OCI-LY7 (cell line): Measurements from ENCODE around the gene FSHR. TPM values are rescaled to one million over a fixed set of nuclear protein-coding genes. Genes with fewer than 3 reads are reported as not detected.

Experiments used
- BruUV-seq: library from RNA; stranded (reverse); fragments of 400-500 nt; replicated peaks from 2 replicates; lab custom pipeline; 2021; lab: Mats Ljungman, UMichigan
- CTCF ChIA-PET: fragments of 300-600 bp; sonication (Branson Sonifier 250); formaldehyde crosslinking; loops from one replicate; lab custom pipeline; 2022; ENCODE audit warnings: antibody characterized with exemption; ENCODE audit not compliant: unreplicated experiment; lab: Charles Lee
- POLR2A ChIA-PET: fragments of 300-600 bp; sonication (Branson Sonifier 250); formaldehyde crosslinking; loops from one replicate; lab custom pipeline; 2022; ENCODE audit warnings: antibody characterized with exemption; lab: Charles Lee
- DNase-seq: peaks from one replicate; pipeline ENCODE4 v3.0.0-alpha.2; 2015; ENCODE audit warnings: low spot score
- H2AFZ ChIP-seq: fragments of 200-600 bp; sonication (generic), shearing (Covaris generic); 2 replicates; pipeline ENCODE4 v1.6.1; 2014; ENCODE audit warnings: mild to moderate bottlenecking, antibody characterized with exemption, low read length, moderate library complexity
- H3K27ac ChIP-seq: fragments of 200-600 bp; sonication (generic); 2 replicates; pipeline ENCODE4 v1.5.1; 2014; ENCODE audit warnings: mixed run types, low read depth, mild to moderate bottlenecking, moderate library complexity, low read length, inconsistent platforms; ENCODE audit not compliant: poor library complexity, severe bottlenecking
- H3K36me3 ChIP-seq: fragments of 200-600 bp; sonication (generic); 2 replicates; pipeline ENCODE4 v1.6.1; 2014; ENCODE audit warnings: mild to moderate bottlenecking, antibody characterized with exemption, low read length, moderate library complexity, mixed read lengths; ENCODE audit not compliant: insufficient read depth
- H3K4me1 ChIP-seq: fragments of 200-600 bp; sonication (generic); 2 replicates; pipeline ENCODE4 v1.5.1; 2014; ENCODE audit warnings: mild to moderate bottlenecking, low read length; ENCODE audit not compliant: insufficient read depth, poor library complexity, severe bottlenecking
- H3K4me2 ChIP-seq: fragments of 200-600 bp; sonication (generic); 2 replicates; pipeline ENCODE4 v1.6.1; 2014; ENCODE audit warnings: mild to moderate bottlenecking, low read length
- H3K4me3 ChIP-seq: fragments of 200-600 bp; sonication (generic); 2 replicates; pipeline ENCODE4 v1.5.1; 2014; ENCODE audit warnings: mild to moderate bottlenecking, low read depth, low read length; ENCODE audit not compliant: poor library complexity, severe bottlenecking
- H3K79me2 ChIP-seq: fragments of 200-600 bp; sonication (generic); 2 replicates; pipeline ENCODE4 v1.6.1; 2016; ENCODE audit warnings: low read depth, mild to moderate bottlenecking, low read length, moderate library complexity, mixed read lengths; ENCODE audit not compliant: insufficient read depth
- H3K9me2 ChIP-seq: fragments of 200-600 bp; sonication (generic); 2 replicates; pipeline ENCODE4 v1.6.1; 2016; ENCODE audit warnings: mild to moderate bottlenecking, low read length, mixed read lengths; ENCODE audit not compliant: insufficient read depth
- H3K9me3 ChIP-seq: fragments of 200-600 bp; sonication (generic); 2 replicates; pipeline ENCODE4 v1.6.1; 2014; ENCODE audit warnings: mild to moderate bottlenecking, mixed run types, low read length, mixed read lengths
- H4K20me1 ChIP-seq: fragments of 200-600 bp; sonication (generic); 2 replicates; pipeline ENCODE4 v1.6.1; 2014; ENCODE audit warnings: mild to moderate bottlenecking, antibody characterized with exemption, low read length, moderate library complexity, mixed read lengths; ENCODE audit not compliant: insufficient read depth
- CTCF ChIP-seq: fragments of 200-600 bp; sonication (generic); conservative IDR thresholded peaks from 2 replicates; pipeline ENCODE4 v1.5.1; 2014; ENCODE audit warnings: mild to moderate bottlenecking, antibody characterized with exemption, low read length, moderate library complexity, mixed read lengths
- EZH2phosphoT487 ChIP-seq: fragments of 200-600 bp; sonication (generic); IDR thresholded peaks from 2 replicates; pipeline ENCODE4 v1.6.1; 2018; ENCODE audit warnings: low read depth, borderline replicate concordance, mild to moderate bottlenecking, mixed run types, antibody characterized with exemption, low read length, moderate library complexity, mixed read lengths
- intact Hi-C: fragments of 100-400 bp; cut with micrococcal nuclease; formaldehyde crosslinking; loops from one replicate; pipeline ENCODE4 v1.10.0; 2022; ENCODE audit not compliant: unreplicated experiment
- total RNA-seq, 2 experiments: library from RNA; depleted of rRNA in 1 of 2; stranded (reverse); fragments of >200 nt in 1 of 2; shearing (Covaris generic) in 1 of 2; gene quantifications; 2 replicates each; pipeline ENCODE4 v1.2.3, GENCODE V29; 2014 to 2022

Gene FSHR
- total RNA-seq, 2 experiments from 2014 or later, result not detected

DNA sequence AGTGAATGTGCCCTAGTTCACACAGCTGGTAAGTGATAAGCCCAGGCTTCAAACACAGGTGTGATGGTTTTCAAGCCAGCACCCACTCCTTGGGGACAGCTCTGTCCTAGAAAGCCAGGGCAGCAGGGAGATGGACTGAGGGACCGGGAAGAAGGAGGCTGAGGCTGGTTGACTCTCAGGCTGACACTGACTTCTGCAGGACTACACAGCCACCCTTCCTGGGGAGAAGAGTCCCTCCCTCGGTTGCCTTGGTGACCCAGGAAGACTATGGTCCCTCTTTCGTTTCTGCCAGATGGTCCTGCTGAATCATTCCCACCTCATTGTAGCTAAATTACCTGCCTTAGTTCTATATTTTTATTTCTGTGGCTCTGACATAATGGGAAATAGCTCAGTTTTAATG, 11.3 kb upstream of the FSHR start:
- no TSS peak for BruUV-seq
- H4K20me1 ChIP-seq, result no peaks in the 10 kb centered on the region
- H3K4me3 ChIP-seq, result no peak overlapping the region
- TF ChIP-seq CTCF, result no peak
- TF ChIP-seq EZH2phosphoT487, result no peak
- H3K79me2 ChIP-seq, result no peaks in the 10 kb centered on the region
- H3K27ac ChIP-seq, result no peak overlapping the region
- no peaks in the 10 kb centered on the region for H3K9me3 ChIP-seq
- H2AFZ ChIP-seq, result no peak overlapping the region
- H3K4me1 ChIP-seq, result no peaks in the 10 kb centered on the region
- H3K4me2 ChIP-seq, result no peak overlapping the region
- ChIA-PET POLR2A (interaction anchor here (0.9 kb wide), 1 partner anchor 578 kb away, joined by 3 read pairs; no protein-coding TSS in a partner anchor), CTCF (no interaction called here)
- no peaks in the 10 kb centered on the region for H3K36me3 ChIP-seq
- no peak for DNase-seq
- intact Hi-C loops, result no loop called here
- H3K9me2 ChIP-seq, result no peaks in the 10 kb centered on the region

GRCh38 chr2:49164729-49165128, 10.4 kb upstream of the FSHR start:
- H3K4me2 ChIP-seq, result no peak overlapping the region
- intact Hi-C loops, result no loop called here
- H3K4me3 ChIP-seq, result no peak overlapping the region
- H2AFZ ChIP-seq, result no peak overlapping the region
- TF ChIP-seq EZH2phosphoT487, result no peak
- TF ChIP-seq CTCF, result no peak
- no peaks in the 10 kb centered on the region for H3K36me3 ChIP-seq
- no peaks in the 10 kb centered on the region for H3K9me2 ChIP-seq
- DNase-seq, result no peak
- H3K9me3 ChIP-seq, result no peaks in the 10 kb centered on the region
- BruUV-seq, result no TSS peak
- H3K27ac ChIP-seq, result no peak overlapping the region
- no peaks in the 10 kb centered on the region for H3K79me2 ChIP-seq
- ChIA-PET CTCF (no interaction called here), POLR2A (no interaction called here)
- no peaks in the 10 kb centered on the region for H3K4me1 ChIP-seq
- no peaks in the 10 kb centered on the region for H4K20me1 ChIP-seq

DNA sequence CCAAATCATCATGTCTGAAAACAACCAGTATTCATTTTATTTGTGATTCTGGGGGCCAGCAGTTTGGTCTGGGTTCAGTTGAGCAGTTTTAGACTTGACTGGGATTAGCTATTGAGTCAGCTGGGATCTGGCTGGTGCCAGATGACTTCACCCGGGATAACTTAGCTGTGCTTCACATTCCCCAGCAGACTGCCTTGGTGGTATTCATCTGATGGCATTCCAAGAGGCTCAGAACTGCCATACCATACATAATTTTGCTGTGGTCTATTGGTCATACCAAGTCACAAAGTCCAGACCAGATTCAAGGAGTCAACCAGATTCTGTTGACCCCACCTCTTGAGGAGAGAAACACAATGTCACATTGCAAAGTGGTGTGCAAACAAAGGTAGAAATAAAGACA, 7.8 kb upstream of the FSHR start:
- POLR2A ChIA-PET, result interaction anchor here (1.0 kb wide), 1 partner anchor 45 kb away, joined by 4 read pairs; no protein-coding TSS in a partner anchor

More for the DNA sequence above, 7.8 kb upstream of the FSHR start:
- Histone ChIP-seq H3K79me2 (no peaks in the 10 kb centered on the region), H3K4me2 (no peak overlapping the region), H3K27ac (no peak overlapping the region), H2AFZ (no peak overlapping the region), H3K9me2 (no peaks in the 10 kb centered on the region), H3K4me1 (no peaks in the 10 kb centered on the region), H3K36me3 (no peaks in the 10 kb centered on the region), H4K20me1 (no peaks in the 10 kb centered on the region), H3K9me3 (no peaks in the 10 kb centered on the region), H3K4me3 (no peak overlapping the region)
- BruUV-seq, result no TSS peak
- no peak for TF ChIP-seq CTCF
- no peak for TF ChIP-seq EZH2phosphoT487
- CTCF ChIA-PET, result no interaction called here
- no peak for DNase-seq
- intact Hi-C loops, result no loop called here
